NB4 (cell line): ENCODE data around the gene UBE2K.
"Not testable (repeated sequence)": the region's sequence is repeated elsewhere in the genome, so short reads cannot be mapped to it uniquely, and the experiment has no call there.

Experiments used
- MAX ChIP-seq: IDR thresholded peaks from 2 replicates; pipeline ENCODE4 v1.6.1; 2011; ENCODE audit warnings: low read depth, low read length
- MYC ChIP-seq: IDR thresholded peaks from 2 replicates; pipeline ENCODE4 v1.6.1; 2011; ENCODE audit warnings: low read depth, low read length
- TF ChIP-seq, protein P1 (sequence below): IDR thresholded peaks from one replicate; pipeline ENCODE4 v1.5.1; 2012; ENCODE audit warnings: low read depth, low read length

DNA sequence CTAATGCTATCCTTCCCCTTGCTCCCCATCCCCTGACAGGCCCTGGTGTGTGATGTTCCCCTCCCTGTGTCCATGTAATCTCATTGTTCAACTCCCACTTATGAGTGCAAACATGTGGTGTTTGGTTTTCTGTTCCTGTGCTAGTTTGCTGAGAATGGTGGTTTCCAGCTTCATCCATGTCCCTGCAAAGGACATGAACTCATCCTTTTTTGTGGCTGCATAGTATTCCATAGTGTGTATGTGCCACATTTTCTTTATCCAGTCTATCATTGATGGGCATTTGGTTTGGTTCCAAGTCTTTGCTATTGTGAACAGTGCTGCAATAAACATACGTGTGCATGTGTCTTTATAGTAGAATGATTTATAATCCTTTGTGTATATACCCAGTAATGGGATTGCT is 27.6 kb upstream of the UBE2K start:
- TF ChIP-seq, protein P1, sequence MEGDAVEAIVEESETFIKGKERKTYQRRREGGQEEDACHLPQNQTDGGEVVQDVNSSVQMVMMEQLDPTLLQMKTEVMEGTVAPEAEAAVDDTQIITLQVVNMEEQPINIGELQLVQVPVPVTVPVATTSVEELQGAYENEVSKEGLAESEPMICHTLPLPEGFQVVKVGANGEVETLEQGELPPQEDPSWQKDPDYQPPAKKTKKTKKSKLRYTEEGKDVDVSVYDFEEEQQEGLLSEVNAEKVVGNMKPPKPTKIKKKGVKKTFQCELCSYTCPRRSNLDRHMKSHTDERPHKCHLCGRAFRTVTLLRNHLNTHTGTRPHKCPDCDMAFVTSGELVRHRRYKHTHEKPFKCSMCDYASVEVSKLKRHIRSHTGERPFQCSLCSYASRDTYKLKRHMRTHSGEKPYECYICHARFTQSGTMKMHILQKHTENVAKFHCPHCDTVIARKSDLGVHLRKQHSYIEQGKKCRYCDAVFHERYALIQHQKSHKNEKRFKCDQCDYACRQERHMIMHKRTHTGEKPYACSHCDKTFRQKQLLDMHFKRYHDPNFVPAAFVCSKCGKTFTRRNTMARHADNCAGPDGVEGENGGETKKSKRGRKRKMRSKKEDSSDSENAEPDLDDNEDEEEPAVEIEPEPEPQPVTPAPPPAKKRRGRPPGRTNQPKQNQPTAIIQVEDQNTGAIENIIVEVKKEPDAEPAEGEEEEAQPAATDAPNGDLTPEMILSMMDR: not testable (repeated sequence)
- not testable (repeated sequence) for TF ChIP-seq MAX, MYC
